A673 (cell line): ENCODE data around the gene TRAPPC14. TPM values are rescaled to one million over a fixed set of nuclear protein-coding genes. Genes with fewer than 3 reads are reported as not detected.
"Not testable (repeated sequence)": the region's sequence is repeated elsewhere in the genome, so short reads cannot be mapped to it uniquely, and the experiment has no call there.

ENCODE experiments used
- BruUV-seq: library from RNA; stranded (reverse); fragments of 400-500 nt; replicated peaks from 2 replicates; lab custom pipeline; 2021; lab: Mats Ljungman, UMichigan
- CTCF ChIA-PET: fragments of 300-600 bp; sonication (Branson Sonifier 250); formaldehyde crosslinking; loops from one replicate; lab custom pipeline; 2022; ENCODE audit warnings: antibody characterized with exemption; lab: Charles Lee
- POLR2A ChIA-PET: fragments of 300-600 bp; sonication (Branson Sonifier 250); formaldehyde crosslinking; loops from one replicate; lab custom pipeline; 2022; ENCODE audit warnings: antibody characterized with exemption; ENCODE audit not compliant: low non-redundant PET; lab: Charles Lee
- DNase-seq: peaks from one replicate; pipeline ENCODE4 v3.0.0-alpha.2; 2015; ENCODE audit warnings: low spot score
- H3K27ac ChIP-seq: fragments of 200-600 bp; sonication (generic); 2 replicates; pipeline ENCODE4 v1.5.1; 2016; ENCODE audit warnings: mixed run types, low read depth, mild to moderate bottlenecking, mixed read lengths, antibody characterized with exemption, low read length; ENCODE audit not compliant: poor library complexity, severe bottlenecking
- H3K27me3 ChIP-seq: fragments of 200-600 bp; sonication (generic); replicated peaks from 2 replicates; pipeline ENCODE4 v1.6.1; 2017; ENCODE audit warnings: mixed run types, low read depth, mild to moderate bottlenecking, mixed read lengths, antibody characterized with exemption, low read length; ENCODE audit not compliant: insufficient read depth, poor library complexity
- H3K36me3 ChIP-seq: fragments of 200-600 bp; sonication (generic); 2 replicates; pipeline ENCODE4 v1.6.1; 2016; ENCODE audit warnings: mixed run types, mild to moderate bottlenecking, mixed read lengths, antibody characterized with exemption, low read length; ENCODE audit not compliant: insufficient read depth, poor library complexity, severe bottlenecking
- H3K4me1 ChIP-seq: fragments of 200-600 bp; sonication (generic); 2 replicates; pipeline ENCODE4 v1.6.1; 2017; ENCODE audit warnings: mixed run types, mild to moderate bottlenecking, mixed read lengths, antibody characterized with exemption, low read length; ENCODE audit not compliant: insufficient read depth, poor library complexity, severe bottlenecking
- H3K4me3 ChIP-seq: fragments of 200-600 bp; sonication (generic); 2 replicates; pipeline ENCODE4 v1.5.1; 2016; ENCODE audit warnings: low read depth, mixed run types, mild to moderate bottlenecking, mixed read lengths, low read length; ENCODE audit not compliant: poor library complexity, severe bottlenecking
- H3K9me3 ChIP-seq: fragments of 200-600 bp; sonication (generic); 2 replicates; pipeline ENCODE4 v1.6.1; 2016; ENCODE audit warnings: mixed run types, low read depth, mild to moderate bottlenecking, mixed read lengths, antibody characterized with exemption, low read length; ENCODE audit not compliant: poor library complexity, severe bottlenecking
- CTCF ChIP-seq: fragments of 300-800, 200-600 bp; sonication (generic); conservative IDR thresholded peaks from 2 replicates; pipeline ENCODE4 v1.5.1; 2017; ENCODE audit warnings: low read depth, mild to moderate bottlenecking, antibody characterized with exemption, low read length, moderate library complexity, mixed read lengths
- EZH2 ChIP-seq: fragments of 200-600 bp; sonication (generic); IDR thresholded peaks from 2 replicates; pipeline ENCODE4 v1.6.1; 2017; ENCODE audit warnings: borderline replicate concordance, low read depth, mild to moderate bottlenecking, mixed read lengths, antibody characterized with exemption, low read length; ENCODE audit not compliant: poor library complexity, severe bottlenecking
- intact Hi-C: fragments of 100-400 bp; cut with micrococcal nuclease; formaldehyde crosslinking; loops from one replicate; pipeline ENCODE4 v1.10.0; 2022; ENCODE audit not compliant: unreplicated experiment
- total RNA-seq: library from RNA; stranded (reverse); gene quantifications from 2 replicates; pipeline ENCODE4 v1.2.3, GENCODE V29; 2021

TRAPPC14 gene
- total RNA-seq, 1 experiment from 2014 or later: 22.6 TPM

- TF ChIP-seq CTCF (no peak), EZH2 (no peak)
- no TSS peak for BruUV-seq
- Histone ChIP-seq H3K27me3 (no peaks in the 10 kb centered on the region), H3K4me1 (peaks cover 11% of the 10 kb centered on the region), H3K9me3 (no peaks in the 10 kb centered on the region), H3K4me3 (no peak overlapping the region), H3K27ac (no peak overlapping the region), H3K36me3 (no peaks in the 10 kb centered on the region)
- no peak for DNase-seq
- CTCF ChIA-PET: no interaction called here
- POLR2A ChIA-PET: interaction anchor here (0.6 kb wide), 1 partner anchor 155 kb away, joined by 3 read pairs; no protein-coding TSS in a partner anchor
- intact Hi-C loops: no loop called here
Measured at GRCh38 chr7:100192969-100193368, 34.4 kb upstream of the TRAPPC14 start.

DNA sequence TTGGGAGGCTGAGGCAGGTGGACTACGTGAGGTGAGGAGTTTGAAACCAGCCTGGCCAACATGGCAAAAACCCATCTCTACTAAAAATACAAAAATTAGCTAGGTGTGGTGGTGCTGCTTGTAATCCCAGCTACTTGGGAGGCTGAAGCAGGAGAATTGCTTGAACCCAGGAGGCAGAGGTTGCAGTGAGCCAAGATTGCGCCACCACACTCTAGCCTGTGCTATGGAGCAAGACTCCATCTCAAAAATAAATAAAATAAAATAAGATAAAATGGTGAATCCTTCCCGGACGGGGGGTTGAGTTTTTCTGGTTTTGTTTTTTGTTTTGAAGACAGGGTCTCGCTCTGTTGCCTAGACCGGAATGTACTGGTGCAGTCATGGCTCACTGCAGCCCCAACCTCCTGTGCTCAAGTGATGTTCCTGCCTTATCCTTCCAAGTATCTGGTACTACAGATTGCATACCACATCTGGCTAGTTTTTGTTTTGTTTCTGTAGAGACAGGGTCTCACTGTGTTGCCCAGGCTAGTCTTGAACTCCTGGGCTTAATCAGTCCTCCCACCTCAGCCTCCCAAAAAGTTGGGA lies 33.8 kb upstream of the TRAPPC14 start:
- H3K27me3 ChIP-seq, CTCF ChIA-PET, H3K27ac ChIP-seq, H3K9me3 ChIP-seq, H3K4me3 ChIP-seq, BruUV-seq, H3K36me3 ChIP-seq, intact Hi-C loops, DNase-seq: not testable (repeated sequence)
- POLR2A ChIA-PET: interaction anchor here (0.6 kb wide), 1 partner anchor 9 kb away, joined by 9 read pairs; no protein-coding TSS in a partner anchor
- H3K4me1 ChIP-seq: peaks cover 11% of the 10 kb centered on the region

DNA sequence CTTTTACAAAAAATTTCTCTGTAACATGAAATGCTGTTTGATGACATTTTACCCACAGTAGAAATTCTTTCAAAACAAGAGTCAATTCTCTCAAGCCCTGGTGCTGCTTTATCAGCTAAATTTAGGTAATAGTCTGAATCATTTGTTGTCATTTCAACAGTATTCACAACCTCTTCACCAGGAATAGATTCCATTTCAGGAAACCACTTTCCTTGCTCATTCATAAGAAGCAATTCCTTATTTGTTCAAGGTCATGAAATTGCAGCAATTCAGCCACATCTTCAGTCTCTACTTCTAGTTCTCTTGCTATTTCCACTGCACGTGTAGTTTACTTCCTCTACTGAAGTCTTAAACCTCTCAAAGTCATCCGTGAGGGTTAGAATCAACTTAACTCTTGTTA lies 33.3 kb upstream of the TRAPPC14 start:
- H3K4me1 ChIP-seq: peaks cover 11% of the 10 kb centered on the region
- H3K4me3 ChIP-seq: no peak overlapping the region
- no peaks in the 10 kb centered on the region for H3K36me3 ChIP-seq
- no TSS peak for BruUV-seq
- no peak overlapping the region for H3K27ac ChIP-seq
- no peak for DNase-seq
- H3K9me3 ChIP-seq: no peaks in the 10 kb centered on the region
- ChIA-PET POLR2A (interaction anchor here (0.6 kb wide), 1 partner anchor 8 kb away, joined by 9 read pairs; no protein-coding TSS in a partner anchor), CTCF (no interaction called here)
- intact Hi-C loops: no loop called here
- TF ChIP-seq EZH2 (no peak), CTCF (no peak)
- no peaks in the 10 kb centered on the region for H3K27me3 ChIP-seq

GRCh38 chr7:100190048-100190711 lies 31.7 kb upstream of the TRAPPC14 start:
- H3K9me3 ChIP-seq: no peaks in the 10 kb centered on the region
- no peaks in the 10 kb centered on the region for H3K36me3 ChIP-seq
- POLR2A ChIA-PET: no interaction called here

More at GRCh38 chr7:100190048-100190711, 31.7 kb upstream of the TRAPPC14 start:
- no peak overlapping the region for H3K4me3 ChIP-seq
- no peaks in the 10 kb centered on the region for H3K27me3 ChIP-seq
- TF ChIP-seq CTCF (peak; percentile 54), EZH2 (no peak)
- no peak overlapping the region for H3K27ac ChIP-seq
- intact Hi-C loops: no loop called here
- CTCF ChIA-PET: interaction anchor here (0.5 to 1.2 kb wide), 4 partner anchors 13 to 244 kb away, joined by 3 to 8 read pairs (median 3); partner anchors contain the start of genes GAL3ST4, GPC2, LAMTOR4 and STAG3
- no TSS peak for BruUV-seq
- H3K4me1 ChIP-seq: peaks cover 11% of the 10 kb centered on the region
- peak; percentile 69 for DNase-seq
